Nephron (organoid): ENCODE data around the gene ACAD10.

ENCODE experiments used
- H3K27ac Mint-ChIP-seq, 3 experiments: 2 replicates each; pipeline ENCODE4 v1.8.0; 2020; ENCODE audit warnings: mixed read lengths in 3 of 3, mild to moderate bottlenecking in 2 of 3, moderate library complexity in 1 of 3
- H3K27me3 Mint-ChIP-seq: 2 replicates; pipeline ENCODE4 v1.8.0; 2021; ENCODE audit warnings: low read depth, mild to moderate bottlenecking, moderate library complexity, mixed read lengths
- H3K36me3 Mint-ChIP-seq: 2 replicates; pipeline ENCODE4 v1.8.0; 2020; ENCODE audit warnings: low read depth, mixed read lengths
- H3K4me1 Mint-ChIP-seq: 2 replicates; pipeline ENCODE4 v1.8.0; 2020; ENCODE audit warnings: mixed read lengths
- H3K4me3 Mint-ChIP-seq, 3 experiments: 2 replicates each; pipeline ENCODE4 v1.8.0; 2020; ENCODE audit warnings: mild to moderate bottlenecking in 3 of 3, mixed read lengths in 3 of 3, moderate library complexity in 2 of 3
- H3K9me3 Mint-ChIP-seq: 2 replicates; pipeline ENCODE4 v1.8.0; 2020; ENCODE audit warnings: mixed read lengths
- TF ChIP-seq, protein P1 (sequence below), 3 experiments: fragments of 200-600 bp; sonication (generic); IDR thresholded peaks; one replicate each; pipeline ENCODE4 v1.5.0; 2021; ENCODE audit warnings: antibody characterized with exemption in 3 of 3; ENCODE audit not compliant: unreplicated experiment in 3 of 3

ACAD10 gene

GRCh38 chr12:111785651-111786050 is 99.8 kb downstream of the ACAD10 start:
- Mint-ChIP-seq H3K27ac (no peak overlapping the region), H3K9me3 (peaks cover 2% of the 10 kb centered on the region), H3K4me1 (no peaks in the 10 kb centered on the region), H3K36me3 (peaks cover 40% of the 10 kb centered on the region), H3K27me3 (no peaks in the 10 kb centered on the region), H3K4me3 (no peak overlapping the region)
- TF ChIP-seq, protein P1, sequence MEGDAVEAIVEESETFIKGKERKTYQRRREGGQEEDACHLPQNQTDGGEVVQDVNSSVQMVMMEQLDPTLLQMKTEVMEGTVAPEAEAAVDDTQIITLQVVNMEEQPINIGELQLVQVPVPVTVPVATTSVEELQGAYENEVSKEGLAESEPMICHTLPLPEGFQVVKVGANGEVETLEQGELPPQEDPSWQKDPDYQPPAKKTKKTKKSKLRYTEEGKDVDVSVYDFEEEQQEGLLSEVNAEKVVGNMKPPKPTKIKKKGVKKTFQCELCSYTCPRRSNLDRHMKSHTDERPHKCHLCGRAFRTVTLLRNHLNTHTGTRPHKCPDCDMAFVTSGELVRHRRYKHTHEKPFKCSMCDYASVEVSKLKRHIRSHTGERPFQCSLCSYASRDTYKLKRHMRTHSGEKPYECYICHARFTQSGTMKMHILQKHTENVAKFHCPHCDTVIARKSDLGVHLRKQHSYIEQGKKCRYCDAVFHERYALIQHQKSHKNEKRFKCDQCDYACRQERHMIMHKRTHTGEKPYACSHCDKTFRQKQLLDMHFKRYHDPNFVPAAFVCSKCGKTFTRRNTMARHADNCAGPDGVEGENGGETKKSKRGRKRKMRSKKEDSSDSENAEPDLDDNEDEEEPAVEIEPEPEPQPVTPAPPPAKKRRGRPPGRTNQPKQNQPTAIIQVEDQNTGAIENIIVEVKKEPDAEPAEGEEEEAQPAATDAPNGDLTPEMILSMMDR (IDR thresholded peaks at IDR 0.05; ENCODE audit: unreplicated experiment in 3 of 3) = no peak

- no peak overlapping the region for H3K27ac Mint-ChIP-seq
- peaks cover 33% of the 10 kb centered on the region for H3K36me3 Mint-ChIP-seq
- H3K9me3 Mint-ChIP-seq = no peaks in the 10 kb centered on the region
- H3K4me1 Mint-ChIP-seq = no peaks in the 10 kb centered on the region
- TF ChIP-seq, protein P1 (IDR thresholded peaks at IDR 0.05; ENCODE audit: unreplicated experiment in 3 of 3) = peak; percentile 17 to 26 (median 21)
- no peak overlapping the region for H3K4me3 Mint-ChIP-seq
- H3K27me3 Mint-ChIP-seq = no peaks in the 10 kb centered on the region
Measured at GRCh38 chr12:111788178-111788654, 102.4 kb downstream of the ACAD10 start.

DNA sequence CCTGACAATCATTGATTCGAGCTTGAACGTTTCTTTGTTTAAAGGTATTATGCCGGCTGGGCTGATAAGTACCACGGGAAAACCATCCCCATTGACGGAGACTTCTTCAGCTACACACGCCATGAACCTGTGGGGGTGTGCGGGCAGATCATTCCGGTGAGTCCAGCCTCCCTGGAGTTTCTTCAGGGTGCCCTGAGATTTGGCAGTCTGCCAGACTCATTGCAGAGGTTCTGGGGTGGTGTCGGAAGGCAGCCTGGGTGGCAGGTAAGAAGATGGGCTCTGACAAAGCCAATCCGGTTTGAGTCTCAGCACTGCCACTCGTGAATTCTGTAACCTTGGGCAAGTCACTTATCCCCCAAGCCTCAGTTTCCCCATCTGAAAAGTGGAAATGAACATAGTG is 103.9 kb downstream of the ACAD10 start:
- Mint-ChIP-seq H3K36me3 (peaks cover 41% of the 10 kb centered on the region), H3K9me3 (no peaks in the 10 kb centered on the region), H3K4me3 (no peak overlapping the region), H3K27ac (no peak overlapping the region), H3K27me3 (no peaks in the 10 kb centered on the region), H3K4me1 (no peaks in the 10 kb centered on the region)
- TF ChIP-seq, protein P1 (IDR thresholded peaks at IDR 0.05; ENCODE audit: unreplicated experiment in 3 of 3) = no peak

GRCh38 chr12:111791507-111791906 is 105.7 kb downstream of the ACAD10 start:
- no peaks in the 10 kb centered on the region for H3K9me3 Mint-ChIP-seq
- no peaks in the 10 kb centered on the region for H3K4me1 Mint-ChIP-seq
- no peak overlapping the region for H3K4me3 Mint-ChIP-seq
- H3K36me3 Mint-ChIP-seq = peaks cover 34% of the 10 kb centered on the region
- TF ChIP-seq, protein P1 (IDR thresholded peaks at IDR 0.05; ENCODE audit: unreplicated experiment in 3 of 3) = no peak
- H3K27me3 Mint-ChIP-seq = no peaks in the 10 kb centered on the region
- H3K27ac Mint-ChIP-seq = peak overlapping the region in 1 of 3 experiments; percentile 57

DNA sequence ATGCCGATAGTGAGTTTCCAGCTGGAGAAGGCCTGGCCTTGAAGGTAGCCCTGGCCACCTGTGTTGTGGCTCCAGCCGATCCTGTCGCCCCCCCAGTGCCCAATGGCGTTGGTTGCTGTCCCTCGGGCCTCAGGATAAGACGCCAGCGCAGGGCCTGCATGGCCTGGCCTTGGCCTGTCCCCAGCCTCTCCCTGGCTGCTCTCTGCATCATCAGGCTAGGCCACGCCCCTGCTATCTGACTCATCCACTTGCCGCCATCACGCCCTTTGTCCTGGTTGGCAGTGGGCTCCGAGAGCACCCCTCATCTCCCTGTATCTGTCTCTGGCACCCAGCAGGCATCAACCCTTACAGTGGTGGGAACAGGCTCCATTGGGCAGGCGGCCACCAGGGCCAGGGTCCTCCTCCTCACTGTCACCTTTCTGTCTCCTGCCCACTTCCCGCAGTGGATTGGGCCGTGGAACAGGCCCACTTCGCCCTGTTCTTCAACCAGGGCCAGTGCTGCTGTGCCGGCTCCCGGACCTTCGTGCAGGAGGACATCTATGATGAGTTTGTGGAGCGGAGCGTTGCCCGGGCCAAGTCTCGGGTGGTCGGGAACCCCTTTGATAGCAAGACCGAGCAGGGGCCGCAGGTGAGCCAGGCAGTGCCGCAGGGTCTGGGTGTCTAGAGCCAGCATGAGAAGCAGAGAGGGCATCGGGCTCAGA is 106.5 kb downstream of the ACAD10 start:
- Mint-ChIP-seq H3K36me3 (peaks cover 35% of the 10 kb centered on the region), H3K9me3 (no peaks in the 10 kb centered on the region), H3K27me3 (no peaks in the 10 kb centered on the region), H3K4me3 (no peak overlapping the region), H3K4me1 (no peaks in the 10 kb centered on the region), H3K27ac (no peak overlapping the region)
- TF ChIP-seq, protein P1 (IDR thresholded peaks at IDR 0.05; ENCODE audit: unreplicated experiment in 3 of 3) = no peak

- Mint-ChIP-seq H3K36me3 (peaks cover 39% of the 10 kb centered on the region), H3K4me1 (no peaks in the 10 kb centered on the region), H3K27me3 (no peaks in the 10 kb centered on the region), H3K4me3 (no peak overlapping the region), H3K27ac (no peak overlapping the region), H3K9me3 (no peaks in the 10 kb centered on the region)
- TF ChIP-seq, protein P1 (IDR thresholded peaks at IDR 0.05; ENCODE audit: unreplicated experiment in 3 of 3) = no peak
Measured at GRCh38 chr12:111792856-111793235, 107.0 kb downstream of the ACAD10 start.
